AG09309 (cell line): ENCODE results near the gene NKAPL.
"Not testable (repeated sequence)": the region's sequence is repeated elsewhere in the genome, so short reads cannot be mapped to it uniquely, and the experiment has no call there.

Experiments
- DNase-seq: peaks from one replicate; pipeline ENCODE4 v3.0.0-alpha.2; 2010; ENCODE audit warnings: low read depth
- H3K4me3 ChIP-seq: 2 replicates; pipeline ENCODE4 v1.5.1; 2011; ENCODE audit warnings: mild to moderate bottlenecking, low read depth, low read length, moderate library complexity; ENCODE audit not compliant: control insufficient read depth
- TF ChIP-seq, protein P1 (sequence below): IDR thresholded peaks from 2 replicates; pipeline ENCODE4 v1.5.1; 2011; ENCODE audit warnings: mild to moderate bottlenecking, low read depth, low read length, inconsistent platforms; ENCODE audit not compliant: insufficient read depth, control insufficient read depth; ENCODE audit errors: missing control alignments

The NKAPL gene

DNA sequence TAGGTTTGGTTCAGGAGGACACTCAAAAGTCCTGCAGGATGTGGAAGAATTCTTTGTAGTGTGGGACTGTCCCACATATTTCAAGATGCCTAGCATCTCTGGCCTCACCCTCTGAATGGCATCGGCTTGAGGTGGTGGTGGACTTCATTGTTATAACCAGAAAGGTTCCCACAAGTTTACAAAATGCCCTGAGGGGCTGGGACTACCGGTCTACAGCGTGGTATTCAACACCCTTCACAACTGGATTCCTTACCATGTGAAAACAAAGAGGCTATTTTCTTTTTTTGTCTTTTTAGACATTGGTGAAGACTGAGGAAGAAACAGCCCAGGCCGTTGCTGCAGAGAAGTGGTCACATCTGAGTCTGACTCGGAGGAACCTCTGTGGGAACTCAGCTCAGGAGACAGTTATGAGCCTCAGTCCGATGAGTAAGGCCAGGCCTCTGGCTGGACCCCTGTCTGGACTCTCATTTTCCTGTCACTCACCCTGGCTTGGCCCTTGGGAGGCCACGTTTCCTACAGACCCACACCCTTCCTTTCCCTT is 37.5 kb downstream of the NKAPL start:
- DNase-seq = no peak

DNA sequence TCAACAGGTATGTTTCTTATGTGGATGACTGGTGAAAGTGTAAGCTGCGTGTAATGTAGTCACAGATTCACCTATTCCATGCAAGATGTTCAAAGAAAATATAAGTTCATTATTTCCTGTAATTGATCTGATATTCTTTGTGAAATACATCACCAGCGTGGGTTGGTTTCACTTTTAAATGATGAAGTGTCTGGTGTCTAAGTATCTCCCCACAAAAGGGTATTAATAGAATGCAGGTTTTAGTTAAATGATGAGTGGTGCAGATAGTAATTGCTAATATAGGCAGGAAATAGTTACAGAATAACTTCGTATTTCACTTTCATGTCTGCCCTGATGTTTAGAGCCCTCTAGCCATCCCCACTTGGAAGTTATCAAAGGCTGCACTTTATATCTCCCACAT is 44.5 kb downstream of the NKAPL start:
- no peak for DNase-seq
- TF ChIP-seq, protein P1, sequence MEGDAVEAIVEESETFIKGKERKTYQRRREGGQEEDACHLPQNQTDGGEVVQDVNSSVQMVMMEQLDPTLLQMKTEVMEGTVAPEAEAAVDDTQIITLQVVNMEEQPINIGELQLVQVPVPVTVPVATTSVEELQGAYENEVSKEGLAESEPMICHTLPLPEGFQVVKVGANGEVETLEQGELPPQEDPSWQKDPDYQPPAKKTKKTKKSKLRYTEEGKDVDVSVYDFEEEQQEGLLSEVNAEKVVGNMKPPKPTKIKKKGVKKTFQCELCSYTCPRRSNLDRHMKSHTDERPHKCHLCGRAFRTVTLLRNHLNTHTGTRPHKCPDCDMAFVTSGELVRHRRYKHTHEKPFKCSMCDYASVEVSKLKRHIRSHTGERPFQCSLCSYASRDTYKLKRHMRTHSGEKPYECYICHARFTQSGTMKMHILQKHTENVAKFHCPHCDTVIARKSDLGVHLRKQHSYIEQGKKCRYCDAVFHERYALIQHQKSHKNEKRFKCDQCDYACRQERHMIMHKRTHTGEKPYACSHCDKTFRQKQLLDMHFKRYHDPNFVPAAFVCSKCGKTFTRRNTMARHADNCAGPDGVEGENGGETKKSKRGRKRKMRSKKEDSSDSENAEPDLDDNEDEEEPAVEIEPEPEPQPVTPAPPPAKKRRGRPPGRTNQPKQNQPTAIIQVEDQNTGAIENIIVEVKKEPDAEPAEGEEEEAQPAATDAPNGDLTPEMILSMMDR = no peak
- H3K4me3 ChIP-seq = no peak overlapping the region

More for the DNA sequence above, 37.5 kb downstream of the NKAPL start:
- no peak overlapping the region for H3K4me3 ChIP-seq
- TF ChIP-seq, protein P1 = no peak

DNA sequence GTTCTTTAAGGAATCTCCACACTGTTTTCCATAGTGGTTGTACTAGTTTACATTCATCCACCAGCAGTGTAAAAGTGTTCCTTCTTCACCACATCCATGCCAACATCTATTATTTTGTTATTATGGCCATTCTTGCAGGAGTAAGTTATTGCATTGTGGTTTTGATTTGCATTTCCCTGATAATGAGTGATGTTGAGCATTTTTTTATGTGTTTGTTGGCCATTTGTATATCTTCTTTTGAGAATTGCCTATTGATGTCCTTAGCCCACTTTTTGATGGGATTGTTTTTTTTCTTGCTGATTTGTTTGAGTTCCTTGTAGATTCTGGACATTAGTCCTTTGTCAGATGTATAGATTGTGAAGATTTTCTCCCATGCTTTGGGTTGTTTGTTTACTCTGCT is 47.3 kb downstream of the NKAPL start:
- DNase-seq, H3K4me3 ChIP-seq: not testable (repeated sequence)
